Hepatocyte (in vitro differentiated cells): ENCODE data around the gene RNF208. TPM values are rescaled to one million over a fixed set of nuclear protein-coding genes. Genes with fewer than 3 reads are reported as not detected.

Experiments
- DNase-seq: peaks from one replicate; pipeline ENCODE4 v3.0.0-alpha.2; 2016; ENCODE audit warnings: low spot score
- H2AFZ ChIP-seq: fragments of 200-600 bp; sonication (generic); 2 replicates; pipeline ENCODE4 v1.6.0; 2016; ENCODE audit warnings: antibody characterized with exemption, mild to moderate bottlenecking
- H3K27ac ChIP-seq: fragments of 200-600 bp; sonication (generic); 2 replicates; pipeline ENCODE4 v1.5.1; 2016; ENCODE audit warnings: mild to moderate bottlenecking
- H3K27me3 ChIP-seq: fragments of 200-600 bp; sonication (generic); 2 replicates; pipeline ENCODE4 v1.6.1; 2016
- H3K36me3 ChIP-seq: fragments of 200-600 bp; sonication (generic); replicated peaks from 2 replicates; pipeline ENCODE4 v1.5.1; 2016; ENCODE audit warnings: low read depth; ENCODE audit not compliant: insufficient read depth
- H3K4me1 ChIP-seq: fragments of 200-600 bp; sonication (generic); 2 replicates; pipeline ENCODE4 v1.5.1; 2016; ENCODE audit warnings: mild to moderate bottlenecking, moderate library complexity; ENCODE audit not compliant: insufficient read depth
- H3K4me2 ChIP-seq: fragments of 200-600 bp; sonication (generic); 2 replicates; pipeline ENCODE4 v1.6.0; 2016
- H3K4me3 ChIP-seq: fragments of 200-600 bp; sonication (generic); 2 replicates; pipeline ENCODE4 v1.5.1; 2016; ENCODE audit warnings: mild to moderate bottlenecking
- H3K79me2 ChIP-seq: fragments of 200-600 bp; sonication (generic); 2 replicates; pipeline ENCODE4 v1.6.0; 2017; ENCODE audit warnings: mild to moderate bottlenecking
- H3K9me2 ChIP-seq: fragments of 200-600 bp; sonication (generic); replicated peaks from 2 replicates; pipeline ENCODE4 v1.6.0; 2017; ENCODE audit warnings: mild to moderate bottlenecking; ENCODE audit not compliant: insufficient read depth
- H3K9me3 ChIP-seq: fragments of 200-600 bp; sonication (generic); 2 replicates; pipeline ENCODE4 v1.5.1; 2016; ENCODE audit warnings: low read depth, mild to moderate bottlenecking
- H4K20me1 ChIP-seq: fragments of 200-600 bp; sonication (generic); 2 replicates; pipeline ENCODE4 v1.6.0; 2016; ENCODE audit warnings: mild to moderate bottlenecking; ENCODE audit not compliant: insufficient read depth, poor library complexity, severe bottlenecking
- EZH2 ChIP-seq: fragments of 200-600 bp; sonication (generic); IDR thresholded peaks from 2 replicates; pipeline ENCODE4 v1.6.1; 2016; ENCODE audit warnings: antibody characterized with exemption, mild to moderate bottlenecking, borderline replicate concordance
- EZH2phosphoT487 ChIP-seq: fragments of 200-600 bp; sonication (generic); IDR thresholded peaks from one replicate; pipeline ENCODE4 v1.6.1; 2018; ENCODE audit warnings: antibody characterized with exemption, mild to moderate bottlenecking, low read depth, moderate library complexity; ENCODE audit not compliant: unreplicated experiment, severe bottlenecking
- WGBS: methylation state at CpG from one replicate; pipeline ENCODE4 v1.1.6; 2016; ENCODE audit warnings: low lambda C conversion rate; ENCODE audit errors: missing lambda C conversion rate; 5-methylcytosine and 5-hydroxymethylcytosine counted together
- polyA plus RNA-seq: library from polyadenylated mRNA; unstranded; fragments of >200 nt; fragmentation: Nextera tagmentation; extraction: Ambion mirVana; gene quantifications from 2 replicates; pipeline ENCODE4 v1.2.1, GENCODE V29; 2016
- total RNA-seq: library from RNA; depleted of rRNA; stranded (reverse); fragments of >200 nt; gene quantifications from 2 replicates; pipeline ENCODE4 v1.2.3, GENCODE V29; 2014
- TF ChIP-seq, protein P1 (sequence below): fragments of 200-600 bp; sonication (generic); IDR thresholded peaks from 2 replicates; pipeline ENCODE4 v1.5.1; 2016; ENCODE audit warnings: antibody characterized with exemption, mild to moderate bottlenecking; ENCODE audit not compliant: poor library complexity

The RNF208 gene
- total and polyA plus RNA-seq, 2 experiments from 2014 or later, result 1.6 to 3.3 TPM

- Histone ChIP-seq H2AFZ (no peak overlapping the region), H3K27ac (peak overlapping the region; percentile 74), H3K4me2 (peak overlapping the region; percentile 99), H3K4me3 (peak overlapping the region; percentile 36), H3K27me3 (no peaks in the 10 kb centered on the region), H3K9me3 (no peaks in the 10 kb centered on the region), H4K20me1 (peaks cover 53% of the 10 kb centered on the region), H3K36me3 (no peaks in the 10 kb centered on the region), H3K79me2 (peaks cover 85% of the 10 kb centered on the region), H3K9me2 (no peaks in the 10 kb centered on the region), H3K4me1 (peaks cover 54% of the 10 kb centered on the region)
- no peak for DNase-seq
- TF ChIP-seq EZH2phosphoT487 (no peak), EZH2 (no peak)
- TF ChIP-seq, protein P1, sequence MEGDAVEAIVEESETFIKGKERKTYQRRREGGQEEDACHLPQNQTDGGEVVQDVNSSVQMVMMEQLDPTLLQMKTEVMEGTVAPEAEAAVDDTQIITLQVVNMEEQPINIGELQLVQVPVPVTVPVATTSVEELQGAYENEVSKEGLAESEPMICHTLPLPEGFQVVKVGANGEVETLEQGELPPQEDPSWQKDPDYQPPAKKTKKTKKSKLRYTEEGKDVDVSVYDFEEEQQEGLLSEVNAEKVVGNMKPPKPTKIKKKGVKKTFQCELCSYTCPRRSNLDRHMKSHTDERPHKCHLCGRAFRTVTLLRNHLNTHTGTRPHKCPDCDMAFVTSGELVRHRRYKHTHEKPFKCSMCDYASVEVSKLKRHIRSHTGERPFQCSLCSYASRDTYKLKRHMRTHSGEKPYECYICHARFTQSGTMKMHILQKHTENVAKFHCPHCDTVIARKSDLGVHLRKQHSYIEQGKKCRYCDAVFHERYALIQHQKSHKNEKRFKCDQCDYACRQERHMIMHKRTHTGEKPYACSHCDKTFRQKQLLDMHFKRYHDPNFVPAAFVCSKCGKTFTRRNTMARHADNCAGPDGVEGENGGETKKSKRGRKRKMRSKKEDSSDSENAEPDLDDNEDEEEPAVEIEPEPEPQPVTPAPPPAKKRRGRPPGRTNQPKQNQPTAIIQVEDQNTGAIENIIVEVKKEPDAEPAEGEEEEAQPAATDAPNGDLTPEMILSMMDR, result no peak
- WGBS, result 81% methylated on average over 11 of the region's 11 CpGs
Measured at GRCh38 chr9:137198902-137199283, 23.1 kb downstream of the RNF208 start.

DNA sequence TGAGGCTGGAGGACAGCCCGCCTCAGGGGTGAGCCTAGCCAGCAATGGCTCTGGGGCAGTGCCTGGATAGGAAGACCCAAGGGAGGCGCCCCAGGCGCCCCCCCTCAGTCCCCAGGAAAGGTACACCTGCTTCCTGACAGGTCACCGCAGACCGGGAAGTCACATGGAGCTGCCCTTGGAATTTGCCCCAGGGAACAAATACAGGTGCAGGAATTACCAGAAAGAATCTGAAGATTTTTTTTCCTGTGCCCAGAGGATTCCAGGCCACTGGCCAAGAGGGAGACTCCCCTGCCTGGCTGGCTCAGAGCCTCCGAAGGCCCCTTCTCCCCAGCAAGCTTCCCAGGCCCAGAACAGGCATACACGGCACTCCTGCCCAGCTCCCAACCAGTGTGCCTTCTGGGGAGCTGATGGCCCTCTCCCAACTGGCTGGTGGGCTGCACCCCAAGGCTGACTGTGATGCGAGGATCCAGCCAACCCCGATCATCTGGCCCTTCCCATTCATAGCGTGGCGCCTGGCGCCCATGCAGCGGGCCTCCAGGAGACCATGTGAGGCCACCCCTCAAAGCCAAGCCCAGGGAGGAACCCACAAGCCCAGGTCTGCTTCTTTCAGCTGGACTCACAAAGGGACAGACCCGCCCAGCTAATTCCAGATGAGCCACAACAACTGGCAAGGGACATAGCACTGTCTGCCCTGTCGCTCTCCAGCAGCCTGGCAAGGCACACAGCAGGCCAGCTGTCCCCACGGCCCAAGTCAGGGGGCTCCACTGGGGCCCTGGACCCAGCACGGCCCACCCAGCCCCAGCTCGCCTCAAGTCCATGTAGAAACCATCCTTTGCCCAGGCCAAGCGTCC, 23.8 kb downstream of the RNF208 start:
- TF ChIP-seq, protein P1, result no peak
- no peak for TF ChIP-seq EZH2
- TF ChIP-seq EZH2phosphoT487, result no peak
- Histone ChIP-seq H3K4me2 (peak overlapping the region; percentile 99), H3K4me1 (peaks cover 52% of the 10 kb centered on the region), H3K9me2 (no peaks in the 10 kb centered on the region), H2AFZ (no peak overlapping the region), H4K20me1 (peaks cover 59% of the 10 kb centered on the region), H3K4me3 (peak overlapping the region; percentile 36), H3K27ac (peak overlapping the region; percentile 74), H3K27me3 (no peaks in the 10 kb centered on the region), H3K9me3 (no peaks in the 10 kb centered on the region), H3K79me2 (peaks cover 85% of the 10 kb centered on the region), H3K36me3 (no peaks in the 10 kb centered on the region)
- WGBS, result 83% methylated on average over 17 of the region's 19 CpGs
- peak; percentile 71 for DNase-seq

DNA sequence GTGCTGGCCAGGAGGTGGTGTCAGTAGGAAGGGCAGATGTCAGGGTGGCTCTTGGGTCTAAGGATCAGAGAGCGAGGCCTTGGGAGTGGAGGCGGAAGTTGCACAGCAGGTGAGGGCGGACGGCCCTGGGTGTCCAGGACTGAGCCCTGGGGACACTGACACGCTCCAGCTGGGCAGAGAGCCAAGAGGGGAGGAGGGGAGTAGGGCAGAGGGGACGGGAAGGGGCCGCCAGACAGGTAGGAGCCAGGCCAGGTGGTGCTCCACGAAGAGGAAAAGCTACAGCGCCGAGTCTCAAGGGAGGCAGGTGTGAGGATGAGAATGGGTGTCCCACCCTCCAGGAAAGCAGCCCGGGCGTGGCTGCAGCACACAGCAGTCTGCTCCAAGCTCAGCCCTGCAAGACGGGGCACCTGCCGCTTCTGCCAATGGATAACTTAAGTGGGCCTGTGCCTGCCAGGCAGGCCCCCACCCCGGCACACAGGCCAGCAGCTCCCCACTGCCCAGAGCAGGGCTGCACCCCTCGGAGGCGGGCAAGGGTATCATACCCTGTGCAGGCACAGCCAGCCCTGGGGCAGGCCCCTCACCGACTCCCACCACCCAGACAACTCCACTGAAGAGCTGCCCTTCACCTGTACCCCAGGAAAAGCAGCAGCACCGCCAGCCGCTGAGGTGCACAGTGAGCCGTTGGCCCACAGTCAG, 26.4 kb downstream of the RNF208 start:
- Histone ChIP-seq H3K4me1 (peaks cover 44% of the 10 kb centered on the region), H3K9me3 (no peaks in the 10 kb centered on the region), H3K4me2 (peak overlapping the region; percentile 99), H3K4me3 (no peak overlapping the region), H3K27ac (peak overlapping the region; percentile 58), H4K20me1 (peaks cover 65% of the 10 kb centered on the region), H3K27me3 (no peaks in the 10 kb centered on the region), H3K9me2 (no peaks in the 10 kb centered on the region), H3K79me2 (peaks cover 91% of the 10 kb centered on the region), H2AFZ (no peak overlapping the region), H3K36me3 (no peaks in the 10 kb centered on the region)
- no peak for TF ChIP-seq EZH2phosphoT487
- no peak for TF ChIP-seq EZH2
- TF ChIP-seq, protein P1, result no peak
- WGBS, result 81% methylated on average over 18 of the region's 21 CpGs
- DNase-seq, result peak; percentile 65
